GM23248 (cell line): ENCODE results near the gene TMEM219. TPM values are rescaled to one million over a fixed set of nuclear protein-coding genes. Genes with fewer than 3 reads are reported as not detected.

Experiments
- DNase-seq: peaks from one replicate; pipeline ENCODE4 v3.0.0-alpha.2; 2015
- H2AFZ ChIP-seq: fragments of 200-600 bp; sonication (generic); 2 replicates; pipeline ENCODE4 v1.6.1; 2016; ENCODE audit warnings: antibody characterized with exemption
- H3F3A ChIP-seq: fragments of 200-600 bp; sonication (generic); 2 replicates; pipeline ENCODE4 v1.6.1; 2016; ENCODE audit warnings: mild to moderate bottlenecking, antibody characterized with exemption, mixed run types; ENCODE audit not compliant: insufficient read depth
- H3K27ac ChIP-seq: fragments of 200-600 bp; sonication (generic); 2 replicates; pipeline ENCODE4 v1.5.1; 2016; ENCODE audit warnings: mild to moderate bottlenecking
- H3K27me3 ChIP-seq: fragments of 200-600 bp; sonication (generic); replicated peaks from 2 replicates; pipeline ENCODE4 v1.6.1; 2016; ENCODE audit warnings: mild to moderate bottlenecking; ENCODE audit not compliant: insufficient read depth
- H3K36me3 ChIP-seq: fragments of 200-600 bp; sonication (generic); 2 replicates; pipeline ENCODE4 v1.6.1; 2016; ENCODE audit warnings: low read depth, mild to moderate bottlenecking
- H3K4me1 ChIP-seq: fragments of 200-600 bp; sonication (generic); 2 replicates; pipeline ENCODE4 v1.6.1; 2016; ENCODE audit warnings: mild to moderate bottlenecking; ENCODE audit not compliant: insufficient read depth
- H3K4me2 ChIP-seq: fragments of 200-600 bp; sonication (generic); one replicate; pipeline ENCODE4 v1.6.1; 2016; ENCODE audit warnings: mild to moderate bottlenecking; ENCODE audit not compliant: unreplicated experiment
- H3K4me3 ChIP-seq: fragments of 200-600 bp; sonication (generic); 2 replicates; pipeline ENCODE4 v1.5.1; 2016; ENCODE audit warnings: mild to moderate bottlenecking
- H3K79me2 ChIP-seq: fragments of 200-600 bp; sonication (generic); 2 replicates; pipeline ENCODE4 v1.6.1; 2016; ENCODE audit warnings: mild to moderate bottlenecking; ENCODE audit not compliant: insufficient read depth
- H3K9ac ChIP-seq: fragments of 200-600 bp; sonication (generic); 2 replicates; pipeline ENCODE4 v1.6.1; 2016; ENCODE audit warnings: mild to moderate bottlenecking
- H3K9me2 ChIP-seq: fragments of 200-600 bp; sonication (generic); 2 replicates; pipeline ENCODE4 v1.6.1; 2016; ENCODE audit warnings: mixed run types, mild to moderate bottlenecking, moderate library complexity; ENCODE audit not compliant: insufficient read depth
- H3K9me3 ChIP-seq: fragments of 200-600 bp; sonication (generic); one replicate; pipeline ENCODE4 v1.6.1; 2017; ENCODE audit warnings: low read depth
- H4K20me1 ChIP-seq: fragments of 200-600 bp; sonication (generic); 2 replicates; pipeline ENCODE4 v1.6.0; 2016; ENCODE audit not compliant: insufficient read depth
- EZH2 ChIP-seq: fragments of 200-600 bp; sonication (generic); IDR thresholded peaks from 2 replicates; pipeline ENCODE4 v1.6.1; 2018; ENCODE audit warnings: antibody characterized with exemption, mild to moderate bottlenecking; ENCODE audit not compliant: insufficient read depth, poor library complexity, severe bottlenecking
- EZH2phosphoT487 ChIP-seq: fragments of 200-600 bp; sonication (generic); IDR thresholded peaks from 2 replicates; pipeline ENCODE4 v1.6.1; 2018; ENCODE audit warnings: antibody characterized with exemption, moderate library complexity, mild to moderate bottlenecking, low read depth; ENCODE audit not compliant: insufficient read depth
- WGBS, 2 experiments: methylation state at CpG; one replicate each; pipeline ENCODE4 v1.1.6; 2015 to 2017; ENCODE audit warnings: low lambda C conversion rate in 2 of 2, low coverage in 1 of 2; ENCODE audit errors: missing lambda C conversion rate in 2 of 2; 5-methylcytosine and 5-hydroxymethylcytosine counted together
- in situ Hi-C: fragments of 300-500 bp; cut with MboI; formaldehyde crosslinking; loops from 2 replicates; pipeline ENCODE4 v1.15.0; 2020
- polyA plus RNA-seq: library from polyadenylated mRNA; unstranded; fragments of >200 nt; fragmentation: Nextera tagmentation; extraction: Ambion mirVana; gene quantifications from 2 replicates; pipeline ENCODE4 v1.2.1, GENCODE V29; 2016
- total RNA-seq: library from RNA; depleted of rRNA; stranded (reverse); fragments of >200 nt; shearing (Covaris generic); gene quantifications from 2 replicates; pipeline ENCODE4 v1.2.3, GENCODE V29; 2014

TMEM219 gene
- total and polyA plus RNA-seq, 2 experiments from 2014 or later, result 124 to 162 TPM

- H3K79me2 ChIP-seq, result peaks cover 19% of the 10 kb centered on the region
- H3F3A ChIP-seq, result peaks cover 2% of the 10 kb centered on the region; the same call in 1 of the 2 replicates
- in situ Hi-C loops, result no loop called here
- TF ChIP-seq EZH2 (no peak), EZH2phosphoT487 (no peak)
- H3K9ac ChIP-seq, result no peak overlapping the region
- DNase-seq, result no peak
- H3K4me2 ChIP-seq, result no peak overlapping the region
- H3K9me3 ChIP-seq, result no peaks in the 10 kb centered on the region
- H3K27ac ChIP-seq, result no peak overlapping the region
- H4K20me1 ChIP-seq, result no peaks in the 10 kb centered on the region
- 95 to 98% methylated on average over 6 of the region's 6 CpGs for WGBS, 2 experiments
- peaks cover 8% of the 10 kb centered on the region for H3K4me1 ChIP-seq
- no peak overlapping the region for H3K4me3 ChIP-seq
- no peaks in the 10 kb centered on the region for H3K36me3 ChIP-seq
- no peak overlapping the region for H2AFZ ChIP-seq
- no peaks in the 10 kb centered on the region for H3K9me2 ChIP-seq
- no peaks in the 10 kb centered on the region for H3K27me3 ChIP-seq
Observed at GRCh38 chr16:29999605-30000004, 37.7 kb downstream of the TMEM219 start.

- Histone ChIP-seq H3K36me3 (no peaks in the 10 kb centered on the region), H3F3A (no peaks in the 10 kb centered on the region), H3K27ac (no peak overlapping the region), H3K4me2 (no peak overlapping the region), H3K9me3 (no peaks in the 10 kb centered on the region), H3K4me3 (no peak overlapping the region), H3K9me2 (no peaks in the 10 kb centered on the region), H2AFZ (no peak overlapping the region), H4K20me1 (no peaks in the 10 kb centered on the region), H3K27me3 (no peaks in the 10 kb centered on the region), H3K79me2 (peaks cover 19% of the 10 kb centered on the region), H3K4me1 (0 out of 2 replicates have a peak, but pooled peaks cover 4% of the 10 kb centered on the region), H3K9ac (no peak overlapping the region)
- WGBS, 2 experiments, result 75 to 82% methylated on average over 23 to 33 of the region's 33 CpGs
- DNase-seq, result no peak
- TF ChIP-seq EZH2 (no peak), EZH2phosphoT487 (no peak)
- in situ Hi-C loops, result no loop called here
Observed at GRCh38 chr16:30000735-30001631, 39.1 kb downstream of the TMEM219 start.

GRCh38 chr16:30002614-30003346 is 40.9 kb downstream of the TMEM219 start:
- no peaks in the 10 kb centered on the region for H4K20me1 ChIP-seq
- in situ Hi-C loops, result no loop called here
- H3K9me2 ChIP-seq, result no peaks in the 10 kb centered on the region
- WGBS, 2 experiments, result 80 to 85% methylated on average over 19 of the region's 19 CpGs
- H2AFZ ChIP-seq, result no peak overlapping the region
- no peak for DNase-seq
- no peak overlapping the region for H3K4me3 ChIP-seq
- H3K79me2 ChIP-seq, result peaks cover 2% of the 10 kb centered on the region; the same call in 1 of the 2 replicates
- H3K9me3 ChIP-seq, result no peaks in the 10 kb centered on the region
- H3K4me1 ChIP-seq, result no peaks in the 10 kb centered on the region
- no peak overlapping the region for H3K4me2 ChIP-seq
- no peak overlapping the region for H3K27ac ChIP-seq
- no peaks in the 10 kb centered on the region for H3F3A ChIP-seq
- H3K27me3 ChIP-seq, result no peaks in the 10 kb centered on the region
- no peak overlapping the region for H3K9ac ChIP-seq
- TF ChIP-seq EZH2, result no peak
- TF ChIP-seq EZH2phosphoT487, result no peak
- no peaks in the 10 kb centered on the region for H3K36me3 ChIP-seq

- in situ Hi-C loops, result no loop called here
- H3K9me3 ChIP-seq, result no peaks in the 10 kb centered on the region
- no peaks in the 10 kb centered on the region for H3K27me3 ChIP-seq
- TF ChIP-seq EZH2phosphoT487 (no peak), EZH2 (no peak)
- H3K9me2 ChIP-seq, result no peaks in the 10 kb centered on the region
- 86 to 89% methylated on average over 15 to 17 of the region's 17 CpGs for WGBS, 2 experiments
- no peaks in the 10 kb centered on the region for H3K79me2 ChIP-seq
- H3K4me2 ChIP-seq, result no peak overlapping the region
- no peak overlapping the region for H3K4me3 ChIP-seq
- no peaks in the 10 kb centered on the region for H4K20me1 ChIP-seq
- no peak overlapping the region for H3K27ac ChIP-seq
- DNase-seq, result no peak
- H2AFZ ChIP-seq, result no peak overlapping the region
- no peaks in the 10 kb centered on the region for H3F3A ChIP-seq
- no peaks in the 10 kb centered on the region for H3K4me1 ChIP-seq
- H3K36me3 ChIP-seq, result no peaks in the 10 kb centered on the region
- H3K9ac ChIP-seq, result no peak overlapping the region
Observed at GRCh38 chr16:30003670-30004423, 42.0 kb downstream of the TMEM219 start.
